HCT116 (cell line): ENCODE data around the gene TBC1D1. TPM values are rescaled to one million over a fixed set of nuclear protein-coding genes. Genes with fewer than 3 reads are reported as not detected.

Source experiments
- ATAC-seq: fragments of 200-7000 bp; cut with Tn5 transposase; 2 replicates; pipeline ENCODE4 v1.9.1; 2020; ENCODE audit warnings: mild to moderate bottlenecking, moderate library complexity
- BruUV-seq: library from RNA; stranded (reverse); fragments of 400-500 nt; replicated peaks from 2 replicates; lab custom pipeline; 2021; lab: Mats Ljungman, UMichigan
- CTCF ChIA-PET: fragments of 300-600 bp; sonication (Branson Sonifier 250); formaldehyde crosslinking; loops from one replicate; lab custom pipeline; 2021; ENCODE audit warnings: antibody characterized with exemption; lab: Charles Lee
- POLR2A ChIA-PET: fragments of 300-600, 350-600 bp; sonication (Branson Sonifier 250); formaldehyde crosslinking; loops from one replicate; lab custom pipeline; 2021; ENCODE audit warnings: antibody characterized with exemption; lab: Charles Lee
- RAD21 ChIA-PET, 2 experiments: fragments of 300-600 bp; sonication (Branson Sonifier 250); formaldehyde crosslinking; loops; one replicate each; lab custom pipeline; 2023; ENCODE audit warnings: low total read pairs in 2 of 2; ENCODE audit not compliant: uncharacterized antibody in 2 of 2, unreplicated experiment in 2 of 2, low non-redundant PET in 1 of 2; lab: Charles Lee
- DNase-seq: peaks from one replicate; pipeline ENCODE4 v3.0.0-alpha.2; 2010; ENCODE audit warnings: low read depth, low spot score
- H2AFZ ChIP-seq: fragments of 200-600 bp; shearing (Covaris generic), sonication (generic); 2 replicates; pipeline ENCODE4 v1.6.1; 2017; ENCODE audit warnings: low read depth, mixed run types, mixed read lengths, antibody characterized with exemption, low read length; ENCODE audit not compliant: poor library complexity, severe bottlenecking
- H3K27ac ChIP-seq: 2 replicates; pipeline ENCODE4 v1.5.1; 2012; ENCODE audit warnings: low read depth, low read length
- H3K27me3 ChIP-seq: fragments of 200-600 bp; sonication (generic); 2 replicates; pipeline ENCODE4 v1.6.1; 2016; ENCODE audit warnings: mixed run types, low read length, mixed read lengths; ENCODE audit not compliant: insufficient read depth
- H3K36me3 ChIP-seq, 2 experiments: fragments of 200-500 bp in 1 of 2; fragments of 200-600 bp in 1 of 2; sonication (Bioruptor generic) in 1 of 2; sonication (generic) in 1 of 2; 2 replicates each; pipeline versions ENCODE4 v1.5.1 to v1.6.1; 2014 to 2016; ENCODE audit warnings: low read length in 2 of 2, inconsistent platforms in 1 of 2, mixed read lengths in 1 of 2, mixed run types in 1 of 2; ENCODE audit not compliant: insufficient read depth in 2 of 2, control insufficient read depth in 1 of 2
- H3K4me1 ChIP-seq, 2 experiments: fragments of 200-600 bp in 1 of 2; sonication (generic) in 1 of 2; 2 replicates each; pipeline versions ENCODE4 v1.5.1 to v1.6.1; 2012 to 2017; ENCODE audit warnings: low read length in 2 of 2, inconsistent platforms in 1 of 2, mild to moderate bottlenecking in 1 of 2, mixed read lengths in 1 of 2, mixed run types in 1 of 2, moderate library complexity in 1 of 2; ENCODE audit not compliant: insufficient read depth in 2 of 2, control insufficient read depth in 1 of 2
- H3K4me2 ChIP-seq: fragments of 200-600 bp; sonication (generic); 2 replicates; pipeline ENCODE4 v1.6.1; 2017; ENCODE audit warnings: mixed run types, low read length, mixed read lengths
- H3K4me3 ChIP-seq, 2 experiments: fragments of 200-600 bp in 1 of 2; sonication (generic) in 1 of 2; replicated peaks in 1 of 2; 2 replicates each; pipeline ENCODE4 v1.5.1; 2011 to 2016; ENCODE audit warnings: low read length in 2 of 2, control low read depth in 1 of 2, low read depth in 1 of 2, mild to moderate bottlenecking in 1 of 2, mixed read lengths in 1 of 2, mixed run types in 1 of 2
- H3K79me2 ChIP-seq: fragments of 200-600 bp; sonication (generic); 2 replicates; pipeline ENCODE4 v1.6.1; 2017; ENCODE audit warnings: mild to moderate bottlenecking, mixed run types, low read length, moderate library complexity, mixed read lengths; ENCODE audit not compliant: insufficient read depth
- H3K9ac ChIP-seq: fragments of 200-600 bp; sonication (generic); 2 replicates; pipeline ENCODE4 v1.6.1; 2016; ENCODE audit warnings: low read length, mixed read lengths
- H3K9me2 ChIP-seq: fragments of 200-600 bp; sonication (generic), shearing (Covaris generic); 2 replicates; pipeline ENCODE4 v1.6.1; 2017; ENCODE audit warnings: mixed run types, mild to moderate bottlenecking, moderate library complexity; ENCODE audit not compliant: insufficient read depth
- H3K9me3 ChIP-seq, 2 experiments: fragments of 200-500 bp in 1 of 2; fragments of 200-600 bp in 1 of 2; sonication (Bioruptor generic) in 1 of 2; sonication (generic) in 1 of 2; 2 replicates each; pipeline ENCODE4 v1.6.1; 2014 to 2017; ENCODE audit warnings: low read length in 2 of 2, mixed read lengths in 2 of 2, inconsistent platforms in 1 of 2, low read depth in 1 of 2, mild to moderate bottlenecking in 1 of 2, mixed run types in 1 of 2, moderate library complexity in 1 of 2; ENCODE audit not compliant: control insufficient read depth in 1 of 2, insufficient read depth in 1 of 2
- H4K20me1 ChIP-seq: fragments of 200-600 bp; sonication (generic), shearing (Covaris generic); 2 replicates; pipeline ENCODE4 v1.6.1; 2017; ENCODE audit warnings: mixed run types, mild to moderate bottlenecking, moderate library complexity; ENCODE audit not compliant: insufficient read depth
- CEBPB ChIP-seq: IDR thresholded peaks from 2 replicates; pipeline ENCODE4 v1.6.1; 2012; ENCODE audit warnings: low read depth
- ELF1 ChIP-seq: IDR thresholded peaks from 2 replicates; pipeline ENCODE4 v1.6.1; 2012; ENCODE audit warnings: low read depth, borderline replicate concordance
- EZH2phosphoT487 ChIP-seq: fragments of 200-600 bp; IDR thresholded peaks from 2 replicates; pipeline ENCODE4 v1.6.1; 2018; ENCODE audit warnings: antibody characterized with exemption, borderline replicate concordance
- FOSL1 ChIP-seq: IDR thresholded peaks from 2 replicates; pipeline ENCODE4 v1.6.1; 2012; ENCODE audit warnings: low read depth
- JUND ChIP-seq: IDR thresholded peaks from 2 replicates; pipeline ENCODE4 v1.6.1; 2012
- MAX ChIP-seq: IDR thresholded peaks from 2 replicates; pipeline ENCODE4 v1.6.1; 2012
- POLR2A ChIP-seq: IDR thresholded peaks from 2 replicates; pipeline ENCODE4 v1.7.0; 2011; ENCODE audit warnings: borderline replicate concordance; ENCODE audit not compliant: insufficient read depth, insufficient read length; ENCODE audit errors: extremely low read depth
- POLR2AphosphoS5 ChIP-seq: IDR thresholded peaks from 2 replicates; pipeline ENCODE4 v1.6.1; 2011; ENCODE audit warnings: mild to moderate bottlenecking, low read depth, low read length, moderate library complexity
- RAD21 ChIP-seq: IDR thresholded peaks from 2 replicates; pipeline ENCODE4 v1.6.1; 2012; ENCODE audit warnings: low read depth, mild to moderate bottlenecking
- REST ChIP-seq: IDR thresholded peaks from 2 replicates; pipeline ENCODE4 v1.6.1; 2012; ENCODE audit warnings: low read depth
- SIN3A ChIP-seq: IDR thresholded peaks from 2 replicates; pipeline ENCODE4 v1.6.1; 2012; ENCODE audit warnings: low read depth
- SP1 ChIP-seq: IDR thresholded peaks from 2 replicates; pipeline ENCODE4 v1.6.1; 2012; ENCODE audit warnings: low read depth
- ZBTB33 ChIP-seq: IDR thresholded peaks from 2 replicates; pipeline ENCODE4 v1.6.1; 2011; ENCODE audit warnings: mild to moderate bottlenecking, low read length, moderate library complexity; ENCODE audit not compliant: insufficient replicate concordance; ENCODE audit errors: extremely low read depth
- ZFX ChIP-seq: fragments of 450-650 bp; IDR thresholded peaks from 2 replicates; pipeline ENCODE4 v1.6.1; 2017
- ZNF274 ChIP-seq: fragments of 200-500 bp; sonication (Bioruptor generic); IDR thresholded peaks from 2 replicates; pipeline ENCODE4 v1.6.1; 2014; ENCODE audit warnings: mild to moderate bottlenecking, low read depth, low read length, inconsistent platforms
- intact Hi-C: fragments of 100-400 bp; cut with micrococcal nuclease; formaldehyde crosslinking; loops from 2 replicates; pipeline ENCODE4 v1.10.0; 2022
- total RNA-seq: library from RNA; stranded (reverse); gene quantifications from one replicate; pipeline ENCODE4 v1.2.1, GENCODE V29; 2021; ENCODE audit not compliant: unreplicated experiment
- TF ChIP-seq, protein P1 (sequence below): IDR thresholded peaks from 2 replicates; pipeline ENCODE4 v1.6.1; 2012

TBC1D1 gene
- total RNA-seq, 1 experiment from 2014 or later, result 82.7 TPM

GRCh38 chr4:38152721-38153386 lies 262.0 kb downstream of the TBC1D1 start:
- H3K36me3 ChIP-seq, result no peaks in the 10 kb centered on the region
- H3K27ac ChIP-seq, result no peak overlapping the region
- ChIA-PET RAD21 (no interaction called here), CTCF (no interaction called here), POLR2A (no interaction called here)
- H3K79me2 ChIP-seq, result no peaks in the 10 kb centered on the region
- no peaks in the 10 kb centered on the region for H3K9me2 ChIP-seq
- H3K4me1 ChIP-seq, result peaks cover 18 to 31% of the 10 kb centered on the region in 2 experiments
- no peaks in the 10 kb centered on the region for H3K9me3 ChIP-seq
- no peak overlapping the region for H3K4me2 ChIP-seq
- H3K27me3 ChIP-seq, result no peaks in the 10 kb centered on the region
- BruUV-seq, result no TSS peak
- no peak for ATAC-seq
- H3K4me3 ChIP-seq, result no peak overlapping the region
- TF ChIP-seq CEBPB (no peak), SIN3A (no peak), REST (no peak), POLR2AphosphoS5 (no peak), MAX (no peak), FOSL1 (no peak), ZFX (no peak), SP1 (no peak), ZBTB33 (no peak), ELF1 (no peak), RAD21 (no peak), POLR2A (no peak), EZH2phosphoT487 (no peak), ZNF274 (no peak), JUND (no peak)
- TF ChIP-seq, protein P1, sequence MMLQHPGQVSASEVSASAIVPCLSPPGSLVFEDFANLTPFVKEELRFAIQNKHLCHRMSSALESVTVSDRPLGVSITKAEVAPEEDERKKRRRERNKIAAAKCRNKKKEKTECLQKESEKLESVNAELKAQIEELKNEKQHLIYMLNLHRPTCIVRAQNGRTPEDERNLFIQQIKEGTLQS, result no peak
- H4K20me1 ChIP-seq, result no peaks in the 10 kb centered on the region
- DNase-seq, result no peak
- intact Hi-C loops, result no loop called here
- no peak overlapping the region for H2AFZ ChIP-seq
- no peak overlapping the region for H3K9ac ChIP-seq
